DOHH2 (cell line): Measurements from ENCODE around the gene PRKCH.

Experiments used
- H3F3A ChIP-seq: fragments of 200-600 bp; sonication (generic), shearing (Covaris generic); 2 replicates; pipeline ENCODE4 v1.6.0; 2016; ENCODE audit warnings: antibody characterized with exemption, mild to moderate bottlenecking; ENCODE audit not compliant: control insufficient read depth, insufficient read depth
- H3K27ac ChIP-seq: fragments of 200-600 bp; sonication (generic); 2 replicates; pipeline ENCODE4 v1.5.1; 2014; ENCODE audit warnings: low read depth, mild to moderate bottlenecking, low read length, moderate library complexity
- H3K27me3 ChIP-seq: fragments of 200-600 bp; sonication (generic); 2 replicates; pipeline ENCODE4 v1.6.1; 2014; ENCODE audit warnings: mild to moderate bottlenecking, low read length, mixed read lengths; ENCODE audit not compliant: control insufficient read depth
- H3K36me3 ChIP-seq: fragments of 200-600 bp; sonication (generic); 2 replicates; pipeline ENCODE4 v1.6.1; 2014; ENCODE audit warnings: mild to moderate bottlenecking, low read length, moderate library complexity, mixed read lengths; ENCODE audit not compliant: control insufficient read depth
- H3K4me1 ChIP-seq: fragments of 200-600 bp; sonication (generic); 2 replicates; pipeline ENCODE4 v1.6.1; 2014; ENCODE audit warnings: mild to moderate bottlenecking, low read length, mixed read lengths; ENCODE audit not compliant: control insufficient read depth
- H3K4me2 ChIP-seq: fragments of 200-600 bp; sonication (generic); 2 replicates; pipeline ENCODE4 v1.6.0; 2014; ENCODE audit warnings: mild to moderate bottlenecking, low read length, moderate library complexity
- H3K4me3 ChIP-seq: fragments of 200-600 bp; sonication (generic); 2 replicates; pipeline ENCODE4 v1.5.1; 2014; ENCODE audit warnings: mild to moderate bottlenecking, low read length, mixed read lengths
- H3K79me2 ChIP-seq: fragments of 200-600 bp; sonication (generic); 2 replicates; pipeline ENCODE4 v1.6.1; 2014; ENCODE audit warnings: mild to moderate bottlenecking, low read length, mixed read lengths; ENCODE audit not compliant: control insufficient read depth
- H3K9me2 ChIP-seq: fragments of 200-600 bp; sonication (generic); replicated peaks from 2 replicates; pipeline ENCODE4 v1.6.1; 2014; ENCODE audit warnings: mild to moderate bottlenecking, low read length, mixed read lengths; ENCODE audit not compliant: control insufficient read depth
- H3K9me3 ChIP-seq: fragments of 200-600 bp; sonication (generic); 2 replicates; pipeline ENCODE4 v1.6.1; 2014; ENCODE audit warnings: antibody characterized with exemption, low read length, mixed read lengths; ENCODE audit not compliant: control insufficient read depth, insufficient read depth
- H4K20me1 ChIP-seq: fragments of 200-600 bp; sonication (generic); 2 replicates; pipeline ENCODE4 v1.6.0; 2014; ENCODE audit warnings: low read depth, mild to moderate bottlenecking, antibody characterized with exemption, low read length, moderate library complexity; ENCODE audit not compliant: control insufficient read depth, insufficient read depth
- EZH2phosphoT487 ChIP-seq: fragments of 200-600 bp; sonication (generic); IDR thresholded peaks from 2 replicates; pipeline ENCODE4 v1.6.1; 2017; ENCODE audit warnings: borderline replicate concordance, mild to moderate bottlenecking, antibody characterized with exemption, low read length, moderate library complexity, mixed read lengths
- TF ChIP-seq, protein P1 (sequence below): fragments of 200-600 bp; sonication (generic); IDR thresholded peaks from one replicate; pipeline ENCODE4 v1.5.1; 2014; ENCODE audit warnings: antibody characterized with exemption, mild to moderate bottlenecking, low read depth, low read length; ENCODE audit not compliant: poor library complexity, severe bottlenecking

PRKCH gene

GRCh38 chr14:61539631-61540030, 218.3 kb downstream of the PRKCH start:
- Histone ChIP-seq H4K20me1 (no peaks in the 10 kb centered on the region), H3K79me2 (no peaks in the 10 kb centered on the region), H3K27me3 (no peaks in the 10 kb centered on the region), H3K36me3 (no peaks in the 10 kb centered on the region), H3K9me3 (no peaks in the 10 kb centered on the region), H3K4me2 (no peak overlapping the region), H3F3A (no peaks in the 10 kb centered on the region), H3K4me1 (peaks cover 24% of the 10 kb centered on the region), H3K27ac (no peak overlapping the region), H3K9me2 (no peaks in the 10 kb centered on the region), H3K4me3 (no peak overlapping the region)
- TF ChIP-seq, protein P1, sequence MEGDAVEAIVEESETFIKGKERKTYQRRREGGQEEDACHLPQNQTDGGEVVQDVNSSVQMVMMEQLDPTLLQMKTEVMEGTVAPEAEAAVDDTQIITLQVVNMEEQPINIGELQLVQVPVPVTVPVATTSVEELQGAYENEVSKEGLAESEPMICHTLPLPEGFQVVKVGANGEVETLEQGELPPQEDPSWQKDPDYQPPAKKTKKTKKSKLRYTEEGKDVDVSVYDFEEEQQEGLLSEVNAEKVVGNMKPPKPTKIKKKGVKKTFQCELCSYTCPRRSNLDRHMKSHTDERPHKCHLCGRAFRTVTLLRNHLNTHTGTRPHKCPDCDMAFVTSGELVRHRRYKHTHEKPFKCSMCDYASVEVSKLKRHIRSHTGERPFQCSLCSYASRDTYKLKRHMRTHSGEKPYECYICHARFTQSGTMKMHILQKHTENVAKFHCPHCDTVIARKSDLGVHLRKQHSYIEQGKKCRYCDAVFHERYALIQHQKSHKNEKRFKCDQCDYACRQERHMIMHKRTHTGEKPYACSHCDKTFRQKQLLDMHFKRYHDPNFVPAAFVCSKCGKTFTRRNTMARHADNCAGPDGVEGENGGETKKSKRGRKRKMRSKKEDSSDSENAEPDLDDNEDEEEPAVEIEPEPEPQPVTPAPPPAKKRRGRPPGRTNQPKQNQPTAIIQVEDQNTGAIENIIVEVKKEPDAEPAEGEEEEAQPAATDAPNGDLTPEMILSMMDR, result no peak
- no peak for TF ChIP-seq EZH2phosphoT487

DNA sequence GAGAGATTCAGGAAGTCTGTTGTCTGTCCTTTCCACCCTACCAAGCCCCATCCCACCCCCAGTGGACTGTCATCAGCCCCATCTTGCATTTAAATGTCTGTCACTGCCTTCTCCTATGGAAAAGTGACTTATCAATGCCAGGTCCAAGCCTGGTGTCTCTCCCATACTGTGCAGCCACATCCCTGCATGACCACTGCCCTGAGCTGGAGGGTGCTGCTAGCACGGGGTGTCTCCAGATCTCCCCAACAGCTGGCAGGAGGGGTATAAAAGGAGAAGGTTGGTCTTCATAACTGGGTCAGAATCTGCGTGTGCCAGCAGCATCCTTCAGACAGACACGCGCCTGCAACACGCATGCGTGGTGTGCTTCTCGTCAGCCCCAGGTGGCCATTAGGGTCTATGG, 219.6 kb downstream of the PRKCH start:
- Histone ChIP-seq H3F3A (no peaks in the 10 kb centered on the region), H4K20me1 (no peaks in the 10 kb centered on the region), H3K27ac (no peak overlapping the region), H3K4me1 (peaks cover 22% of the 10 kb centered on the region), H3K79me2 (no peaks in the 10 kb centered on the region), H3K9me2 (no peaks in the 10 kb centered on the region), H3K36me3 (no peaks in the 10 kb centered on the region), H3K9me3 (no peaks in the 10 kb centered on the region), H3K27me3 (no peaks in the 10 kb centered on the region), H3K4me3 (no peak overlapping the region), H3K4me2 (no peak overlapping the region)
- no peak for TF ChIP-seq EZH2phosphoT487
- TF ChIP-seq, protein P1, result no peak

DNA sequence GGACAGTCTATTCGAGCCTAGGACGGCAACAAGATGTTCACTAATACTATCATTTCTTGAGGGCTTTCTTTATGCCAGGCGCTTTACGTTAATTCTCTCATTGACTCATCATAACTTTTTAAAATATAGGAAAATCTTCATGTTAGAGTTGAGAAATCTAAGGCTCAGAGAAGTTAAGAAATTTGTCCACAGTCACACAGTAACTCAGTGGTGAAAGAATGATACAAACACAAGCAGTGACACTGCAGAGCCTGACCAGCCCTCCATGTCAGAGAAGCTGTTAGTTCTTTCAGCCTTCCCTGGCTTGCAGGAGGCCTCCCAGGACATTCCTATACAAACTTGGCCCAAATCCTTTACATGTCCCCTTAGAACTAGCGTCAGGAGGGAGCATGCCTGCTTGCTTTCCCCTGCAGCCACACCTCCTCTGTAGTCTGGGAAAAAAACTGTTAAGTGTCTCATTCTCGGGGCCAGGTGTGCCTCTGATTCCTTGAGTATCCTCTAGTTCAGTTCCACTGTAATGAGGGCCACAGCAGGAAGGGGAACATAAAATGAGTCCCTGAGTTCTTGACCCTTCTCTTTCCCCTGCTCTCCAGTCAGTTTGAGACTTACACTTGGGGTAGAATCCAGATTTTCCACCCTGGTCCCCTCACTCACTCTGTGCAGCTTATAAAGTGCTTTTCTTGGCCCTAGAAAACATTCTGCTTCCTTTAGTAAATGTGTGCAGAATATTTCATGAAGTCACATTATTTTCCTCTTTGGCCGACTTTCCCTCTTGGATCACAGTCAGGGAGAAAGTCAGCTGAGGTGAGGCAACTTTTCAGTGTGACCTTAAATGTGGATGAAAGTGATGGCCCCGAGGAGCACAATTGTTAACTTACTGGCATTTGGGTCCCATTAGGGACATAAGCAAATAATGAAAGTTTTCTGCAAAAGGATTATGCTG, 221.7 kb downstream of the PRKCH start:
- H3K4me2 ChIP-seq, result no peak overlapping the region

More for the DNA sequence above, 221.7 kb downstream of the PRKCH start:
- Histone ChIP-seq H3K27ac (no peak overlapping the region), H3K27me3 (no peaks in the 10 kb centered on the region), H3K4me3 (no peak overlapping the region), H3K4me1 (peaks cover 20% of the 10 kb centered on the region), H4K20me1 (no peaks in the 10 kb centered on the region), H3F3A (no peaks in the 10 kb centered on the region), H3K9me3 (no peaks in the 10 kb centered on the region), H3K9me2 (no peaks in the 10 kb centered on the region), H3K79me2 (no peaks in the 10 kb centered on the region), H3K36me3 (no peaks in the 10 kb centered on the region)
- TF ChIP-seq EZH2phosphoT487, result no peak
- TF ChIP-seq, protein P1, result no peak
